Measurements from ENCODE around the gene SEL1L3. TPM values are rescaled to one million over a fixed set of nuclear protein-coding genes. Genes with fewer than 3 reads are reported as not detected.

SEL1L3 gene
- total and polyA plus RNA-seq, 4 donors, result 3.3 to 13.1 (median 5.7) TPM

DNA sequence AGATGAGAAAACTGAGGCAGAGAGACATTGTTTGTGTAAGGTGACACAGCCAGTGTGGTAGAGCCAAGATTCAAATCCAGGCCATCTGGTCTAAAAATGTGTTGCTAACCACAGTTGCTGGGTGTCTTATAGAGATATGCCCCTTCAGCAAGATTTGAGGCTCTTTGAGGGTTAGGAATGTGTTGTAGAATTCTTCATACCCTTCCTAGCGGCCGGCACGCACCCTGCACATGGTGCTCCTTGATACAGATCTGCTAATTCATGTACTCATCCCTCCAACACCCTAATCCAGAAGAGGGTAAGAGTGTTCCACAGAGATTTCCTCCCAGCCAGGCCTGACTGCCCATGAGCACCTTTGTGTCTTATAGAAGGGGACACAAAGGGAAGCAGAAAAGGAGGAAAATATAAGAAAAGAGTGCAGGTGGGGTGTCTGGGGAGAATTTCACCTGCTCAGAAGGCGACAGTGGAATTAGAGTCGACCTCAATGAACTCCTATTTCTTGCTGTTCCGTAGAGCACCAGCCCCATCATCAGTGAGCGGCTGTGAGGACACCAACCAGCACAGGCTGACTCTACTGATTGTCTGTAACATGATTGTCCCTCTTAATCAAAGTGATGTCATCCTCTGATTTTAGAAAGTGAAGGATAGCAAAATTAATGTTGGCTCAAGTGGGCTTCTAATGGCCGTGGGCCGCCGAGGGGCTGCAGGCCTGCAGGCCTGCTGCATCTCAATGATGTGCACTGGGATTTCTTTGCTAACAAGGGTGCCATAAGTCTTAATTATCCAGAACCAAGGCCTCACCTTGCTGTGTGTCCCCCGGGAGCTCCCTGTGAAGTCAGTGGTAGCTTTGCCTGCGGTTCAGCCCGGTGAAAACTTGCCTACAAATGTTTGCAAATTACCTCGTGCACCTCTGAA lies 27.1 kb upstream of the SEL1L3 start:
- no peaks in the 10 kb centered on the region for H3K4me1 ChIP-seq (ENCODE audit: control insufficient read depth in 4 of 4, insufficient read depth in 4 of 4, low read length in 3 of 4)
- no peak overlapping the region for H3K4me3 ChIP-seq (ENCODE audit: low read depth in 1 of 3, low read length in 3 of 3)
- H3K9ac ChIP-seq (ENCODE audit: low read depth in 1 of 2, low read length in 2 of 2), result no peak overlapping the region
- no peaks in the 10 kb centered on the region for H3K9me3 ChIP-seq (ENCODE audit: control insufficient read depth in 4 of 4, low read length in 3 of 4)
- TF ChIP-seq JUND (IDR thresholded peaks at IDR 0.05) (no peak), HNF4G (IDR thresholded peaks at IDR 0.05) (no peak), TAF1 (conservative IDR thresholded peaks at IDR 0.05) (no peak), RAD21 (IDR thresholded peaks at IDR 0.05) (no peak), NR2F2 (IDR thresholded peaks at IDR 0.05) (no peak), ATF3 (IDR thresholded peaks at IDR 0.05) (no peak), FOXA2 (IDR thresholded peaks at IDR 0.05) (no peak), RXRA (IDR thresholded peaks at IDR 0.05) (no peak), GABPA (IDR thresholded peaks at IDR 0.05 in 1 of 2, conservative IDR thresholded peaks at IDR 0.05 in 1 of 2) (no peak), REST (IDR thresholded peaks at IDR 0.05) (no peak)
- TF ChIP-seq, protein P1, sequence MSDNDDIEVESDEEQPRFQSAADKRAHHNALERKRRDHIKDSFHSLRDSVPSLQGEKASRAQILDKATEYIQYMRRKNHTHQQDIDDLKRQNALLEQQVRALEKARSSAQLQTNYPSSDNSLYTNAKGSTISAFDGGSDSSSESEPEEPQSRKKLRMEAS (IDR thresholded peaks at IDR 0.05), result no peak
- TF ChIP-seq, protein P2, sequence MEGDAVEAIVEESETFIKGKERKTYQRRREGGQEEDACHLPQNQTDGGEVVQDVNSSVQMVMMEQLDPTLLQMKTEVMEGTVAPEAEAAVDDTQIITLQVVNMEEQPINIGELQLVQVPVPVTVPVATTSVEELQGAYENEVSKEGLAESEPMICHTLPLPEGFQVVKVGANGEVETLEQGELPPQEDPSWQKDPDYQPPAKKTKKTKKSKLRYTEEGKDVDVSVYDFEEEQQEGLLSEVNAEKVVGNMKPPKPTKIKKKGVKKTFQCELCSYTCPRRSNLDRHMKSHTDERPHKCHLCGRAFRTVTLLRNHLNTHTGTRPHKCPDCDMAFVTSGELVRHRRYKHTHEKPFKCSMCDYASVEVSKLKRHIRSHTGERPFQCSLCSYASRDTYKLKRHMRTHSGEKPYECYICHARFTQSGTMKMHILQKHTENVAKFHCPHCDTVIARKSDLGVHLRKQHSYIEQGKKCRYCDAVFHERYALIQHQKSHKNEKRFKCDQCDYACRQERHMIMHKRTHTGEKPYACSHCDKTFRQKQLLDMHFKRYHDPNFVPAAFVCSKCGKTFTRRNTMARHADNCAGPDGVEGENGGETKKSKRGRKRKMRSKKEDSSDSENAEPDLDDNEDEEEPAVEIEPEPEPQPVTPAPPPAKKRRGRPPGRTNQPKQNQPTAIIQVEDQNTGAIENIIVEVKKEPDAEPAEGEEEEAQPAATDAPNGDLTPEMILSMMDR (IDR thresholded peaks at IDR 0.05; ENCODE audit: low read depth, low read length, missing input control), result no peak
- TF ChIP-seq, protein P3, sequence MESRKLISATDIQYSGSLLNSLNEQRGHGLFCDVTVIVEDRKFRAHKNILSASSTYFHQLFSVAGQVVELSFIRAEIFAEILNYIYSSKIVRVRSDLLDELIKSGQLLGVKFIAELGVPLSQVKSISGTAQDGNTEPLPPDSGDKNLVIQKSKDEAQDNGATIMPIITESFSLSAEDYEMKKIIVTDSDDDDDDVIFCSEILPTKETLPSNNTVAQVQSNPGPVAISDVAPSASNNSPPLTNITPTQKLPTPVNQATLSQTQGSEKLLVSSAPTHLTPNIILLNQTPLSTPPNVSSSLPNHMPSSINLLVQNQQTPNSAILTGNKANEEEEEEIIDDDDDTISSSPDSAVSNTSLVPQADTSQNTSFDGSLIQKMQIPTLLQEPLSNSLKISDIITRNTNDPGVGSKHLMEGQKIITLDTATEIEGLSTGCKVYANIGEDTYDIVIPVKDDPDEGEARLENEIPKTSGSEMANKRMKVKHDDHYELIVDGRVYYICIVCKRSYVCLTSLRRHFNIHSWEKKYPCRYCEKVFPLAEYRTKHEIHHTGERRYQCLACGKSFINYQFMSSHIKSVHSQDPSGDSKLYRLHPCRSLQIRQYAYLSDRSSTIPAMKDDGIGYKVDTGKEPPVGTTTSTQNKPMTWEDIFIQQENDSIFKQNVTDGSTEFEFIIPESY (IDR thresholded peaks at IDR 0.05), result no peak
- DNase-seq (ENCODE audit: low spot score), result no peak
- no peaks in the 10 kb centered on the region for H3K36me3 ChIP-seq (ENCODE audit: control insufficient read depth in 4 of 4, insufficient read depth in 3 of 4, low read depth in 1 of 4, low read length in 3 of 4)
- no peak overlapping the region for H3K27ac ChIP-seq (ENCODE audit: low read depth in 1 of 2, low read length in 2 of 2)
- no peaks in the 10 kb centered on the region for H3K27me3 ChIP-seq (ENCODE audit: control insufficient read depth in 4 of 4, insufficient read depth in 4 of 4, low read length in 3 of 4)
- WGBS, result 92% methylated on average over 14 of the region's 14 CpGs

GRCh38 chr4:25888781-25889180 lies 26.0 kb upstream of the SEL1L3 start:
- TF ChIP-seq, protein P2 (IDR thresholded peaks at IDR 0.05; ENCODE audit: low read depth, low read length, missing input control), result no peak
- TF ChIP-seq REST (IDR thresholded peaks at IDR 0.05) (no peak), HNF4A (conservative IDR thresholded peaks at IDR 0.05) (no peak), SP1 (IDR thresholded peaks at IDR 0.05) (no peak), EGR1 (IDR thresholded peaks at IDR 0.05; ENCODE audit: low read depth in 2 of 2) (no peak)
- H3K9me3 ChIP-seq (ENCODE audit: control insufficient read depth in 4 of 4, low read length in 3 of 4), result no peaks in the 10 kb centered on the region
- H3K27ac ChIP-seq (ENCODE audit: low read depth in 1 of 2, low read length in 2 of 2), result no peak overlapping the region
- no peak for DNase-seq (ENCODE audit: low spot score)
- H3K27me3 ChIP-seq (ENCODE audit: control insufficient read depth in 4 of 4, insufficient read depth in 4 of 4, low read length in 3 of 4), result no peaks in the 10 kb centered on the region
- H3K4me1 ChIP-seq (ENCODE audit: control insufficient read depth in 4 of 4, insufficient read depth in 4 of 4, low read length in 3 of 4), result no peaks in the 10 kb centered on the region
- no peak overlapping the region for H3K4me3 ChIP-seq (ENCODE audit: low read depth in 1 of 3, low read length in 3 of 3)
- H3K9ac ChIP-seq (ENCODE audit: low read depth in 1 of 2, low read length in 2 of 2), result no peak overlapping the region
- H3K36me3 ChIP-seq (ENCODE audit: control insufficient read depth in 4 of 4, insufficient read depth in 3 of 4, low read depth in 1 of 4, low read length in 3 of 4), result no peaks in the 10 kb centered on the region
